ENCODE data around the gene BTBD1.
"Not testable (repeated sequence)": the region's sequence is repeated elsewhere in the genome, so short reads cannot be mapped to it uniquely, and the experiment has no call there.

The BTBD1 gene

DNA sequence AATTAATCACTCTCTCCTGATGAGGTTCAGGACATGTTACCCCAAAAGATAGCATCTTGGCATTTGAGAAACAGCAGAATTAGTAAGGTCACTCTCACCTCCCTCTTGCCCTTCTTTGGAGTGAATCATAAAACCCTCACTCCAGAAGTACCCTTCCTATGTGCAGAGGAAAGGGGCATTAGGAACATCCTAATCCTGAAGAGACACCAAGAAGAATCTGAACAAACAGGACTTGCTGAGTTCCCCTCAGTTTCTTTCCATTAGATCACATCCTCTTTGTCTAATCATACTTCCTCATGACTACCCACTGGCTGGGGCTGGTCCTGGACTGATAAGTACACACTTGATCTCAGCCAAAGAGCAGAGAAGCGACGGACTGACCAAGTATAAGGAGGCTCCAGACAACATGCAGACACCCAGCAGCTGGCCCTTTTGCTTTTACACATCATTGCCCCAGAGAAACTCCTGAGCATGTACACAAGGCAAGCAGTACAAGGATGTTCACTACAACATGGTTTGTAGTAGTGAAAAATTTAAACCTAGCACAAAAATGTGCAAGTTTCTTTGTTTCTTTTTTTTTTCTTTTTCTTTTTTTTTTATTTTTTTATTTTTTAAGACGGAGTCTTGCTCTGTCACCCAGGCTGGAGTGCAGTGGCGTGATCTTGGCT, 25.4 kb upstream of the BTBD1 start:
- Histone ChIP-seq H3K27me3 (replicated peaks; ENCODE audit: control insufficient read depth, insufficient read depth, low read length) (no peaks in the 10 kb centered on the region), H3K4me3 (replicated peaks; ENCODE audit: low read depth, low read length) (no peak overlapping the region), H3K36me3 (ENCODE audit: control insufficient read depth, insufficient read depth, low read length) (no peaks in the 10 kb centered on the region)
- TF ChIP-seq, protein P1, sequence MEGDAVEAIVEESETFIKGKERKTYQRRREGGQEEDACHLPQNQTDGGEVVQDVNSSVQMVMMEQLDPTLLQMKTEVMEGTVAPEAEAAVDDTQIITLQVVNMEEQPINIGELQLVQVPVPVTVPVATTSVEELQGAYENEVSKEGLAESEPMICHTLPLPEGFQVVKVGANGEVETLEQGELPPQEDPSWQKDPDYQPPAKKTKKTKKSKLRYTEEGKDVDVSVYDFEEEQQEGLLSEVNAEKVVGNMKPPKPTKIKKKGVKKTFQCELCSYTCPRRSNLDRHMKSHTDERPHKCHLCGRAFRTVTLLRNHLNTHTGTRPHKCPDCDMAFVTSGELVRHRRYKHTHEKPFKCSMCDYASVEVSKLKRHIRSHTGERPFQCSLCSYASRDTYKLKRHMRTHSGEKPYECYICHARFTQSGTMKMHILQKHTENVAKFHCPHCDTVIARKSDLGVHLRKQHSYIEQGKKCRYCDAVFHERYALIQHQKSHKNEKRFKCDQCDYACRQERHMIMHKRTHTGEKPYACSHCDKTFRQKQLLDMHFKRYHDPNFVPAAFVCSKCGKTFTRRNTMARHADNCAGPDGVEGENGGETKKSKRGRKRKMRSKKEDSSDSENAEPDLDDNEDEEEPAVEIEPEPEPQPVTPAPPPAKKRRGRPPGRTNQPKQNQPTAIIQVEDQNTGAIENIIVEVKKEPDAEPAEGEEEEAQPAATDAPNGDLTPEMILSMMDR (IDR thresholded peaks at IDR 0.05; ENCODE audit: insufficient read depth, low read length, poor library complexity, severe bottlenecking), result no peak
- DNase-seq (ENCODE audit: extremely low read depth, insufficient read length), result peak; percentile 43

DNA sequence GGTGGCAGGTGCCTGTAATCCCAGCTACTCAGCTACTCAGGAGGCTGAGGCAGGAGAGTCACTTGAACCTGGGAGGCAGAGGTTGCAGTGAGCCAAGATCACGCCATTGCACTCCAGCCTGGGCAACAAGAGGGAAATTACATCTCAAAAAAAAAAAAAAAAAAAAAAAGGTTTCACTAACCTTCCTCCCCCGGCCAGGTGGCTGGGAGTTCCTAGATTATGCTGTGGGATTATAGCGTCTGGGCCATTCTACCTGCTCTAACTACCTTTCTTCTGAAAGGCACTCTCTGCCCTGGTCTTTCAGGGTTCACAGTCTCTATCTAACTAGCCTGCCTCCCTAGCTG, 24.9 kb upstream of the BTBD1 start:
- not testable (repeated sequence) for DNase-seq (ENCODE audit: extremely low read depth, insufficient read length); H3K27me3 ChIP-seq (replicated peaks; ENCODE audit: control insufficient read depth, insufficient read depth, low read length); H3K4me3 ChIP-seq (replicated peaks; ENCODE audit: low read depth, low read length); H3K36me3 ChIP-seq (ENCODE audit: control insufficient read depth, insufficient read depth, low read length)

DNA sequence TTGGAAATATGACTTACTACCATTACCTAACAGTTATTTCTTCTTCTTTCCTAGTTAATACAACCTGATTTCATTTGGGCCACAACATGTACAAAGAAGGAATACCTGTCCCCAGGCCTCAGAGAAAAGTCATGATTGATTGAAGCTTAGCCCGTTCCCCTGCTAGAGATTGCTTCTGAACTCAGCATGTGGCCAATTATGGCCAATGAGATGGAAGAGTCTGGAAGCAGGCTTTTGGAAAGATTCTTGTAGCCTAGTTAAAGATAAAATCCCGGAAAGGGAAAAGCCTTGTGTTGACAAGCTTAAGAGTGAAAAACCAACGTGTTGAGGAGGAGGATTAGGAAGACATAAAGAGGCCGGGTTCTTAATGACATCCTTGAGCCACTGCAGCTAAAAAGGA, 23.4 kb upstream of the BTBD1 start:
- TF ChIP-seq, protein P1 (IDR thresholded peaks at IDR 0.05; ENCODE audit: insufficient read depth, low read length, poor library complexity, severe bottlenecking), result no peak
- no peaks in the 10 kb centered on the region for H3K27me3 ChIP-seq (replicated peaks; ENCODE audit: control insufficient read depth, insufficient read depth, low read length)
- H3K4me3 ChIP-seq (replicated peaks; ENCODE audit: low read depth, low read length), result no peak overlapping the region
- no peak for DNase-seq (ENCODE audit: extremely low read depth, insufficient read length)
- no peaks in the 10 kb centered on the region for H3K36me3 ChIP-seq (ENCODE audit: control insufficient read depth, insufficient read depth, low read length)

DNA sequence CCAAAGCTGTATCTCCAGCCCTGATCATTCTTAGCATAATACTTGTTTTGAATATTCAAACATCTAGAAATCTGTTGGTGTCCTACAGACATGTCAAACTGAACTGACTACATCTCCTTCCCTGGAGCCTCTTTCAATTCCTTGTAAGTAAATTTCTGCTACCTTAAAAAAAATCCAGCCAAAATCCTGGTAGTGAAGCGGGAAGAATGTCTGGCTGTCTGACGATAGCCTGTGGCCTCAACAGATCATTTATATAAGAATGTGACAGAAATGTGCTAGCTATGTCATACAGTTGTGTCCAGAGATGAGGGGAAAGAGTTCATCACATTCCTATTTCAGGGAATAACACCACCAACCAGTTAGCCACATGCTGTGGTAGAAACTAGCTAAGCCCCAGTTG, 21.8 kb upstream of the BTBD1 start:
- no peak overlapping the region for H3K4me3 ChIP-seq (replicated peaks; ENCODE audit: low read depth, low read length)
- H3K36me3 ChIP-seq (ENCODE audit: control insufficient read depth, insufficient read depth, low read length), result no peaks in the 10 kb centered on the region
- DNase-seq (ENCODE audit: extremely low read depth, insufficient read length), result no peak
- no peaks in the 10 kb centered on the region for H3K27me3 ChIP-seq (replicated peaks; ENCODE audit: control insufficient read depth, insufficient read depth, low read length)
- TF ChIP-seq, protein P1 (IDR thresholded peaks at IDR 0.05; ENCODE audit: insufficient read depth, low read length, poor library complexity, severe bottlenecking), result no peak

DNA sequence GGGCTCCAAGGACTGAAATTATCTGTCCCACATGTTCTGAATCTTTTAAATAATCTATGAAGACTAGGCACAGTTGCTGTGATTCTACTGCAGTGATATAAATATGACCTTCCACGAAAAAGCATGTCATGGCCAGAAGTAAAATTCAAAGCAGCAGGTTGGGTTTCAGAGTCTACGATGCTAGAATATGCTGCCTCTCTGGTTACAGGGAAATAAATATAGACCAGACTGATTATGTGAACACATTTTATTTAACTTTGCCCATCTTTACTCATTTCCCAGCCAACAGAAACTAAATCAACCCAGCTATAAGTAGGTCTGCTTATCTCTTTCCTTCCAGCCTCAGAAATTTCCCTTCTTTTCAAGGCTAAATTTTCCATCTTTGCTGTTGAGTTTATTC, 20.5 kb upstream of the BTBD1 start:
- TF ChIP-seq, protein P1 (IDR thresholded peaks at IDR 0.05; ENCODE audit: insufficient read depth, low read length, poor library complexity, severe bottlenecking), result no peak
- no peak for DNase-seq (ENCODE audit: extremely low read depth, insufficient read length)

DNA sequence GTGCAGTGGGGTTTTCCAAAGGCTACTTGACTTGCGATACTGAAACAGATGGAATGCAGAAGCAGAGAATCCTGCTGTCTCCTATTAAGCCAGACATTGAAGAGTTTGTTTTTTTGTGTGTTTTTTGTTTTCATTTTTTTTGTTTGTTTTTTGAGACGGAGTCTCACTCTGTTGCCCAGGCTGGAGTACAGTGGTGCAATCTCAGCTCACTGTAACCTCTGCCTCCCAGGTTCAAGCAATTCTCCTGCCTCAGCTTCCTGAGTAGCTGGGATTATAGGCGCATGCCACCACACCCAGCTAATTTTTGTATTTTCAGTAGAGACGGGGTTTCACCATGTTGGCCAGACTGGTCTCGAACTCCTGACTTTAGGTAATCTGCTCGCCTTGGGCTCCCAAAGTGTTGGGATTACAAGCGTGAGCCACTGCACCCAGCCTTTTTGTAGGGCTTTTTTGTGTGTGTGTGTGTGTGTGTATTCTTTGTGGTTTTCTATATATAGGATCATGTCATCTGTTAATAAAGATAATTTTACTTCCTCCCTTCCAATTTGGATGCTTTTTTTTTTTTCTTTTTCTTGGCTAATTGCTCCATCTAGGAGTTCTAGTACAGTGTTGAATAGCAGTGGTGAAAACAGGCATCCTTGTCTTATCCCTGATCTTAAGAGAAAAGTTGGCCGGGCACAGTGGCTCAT, 19.0 kb upstream of the BTBD1 start:
- H3K27me3 ChIP-seq (replicated peaks; ENCODE audit: control insufficient read depth, insufficient read depth, low read length); DNase-seq (ENCODE audit: extremely low read depth, insufficient read length); H3K4me3 ChIP-seq (replicated peaks; ENCODE audit: low read depth, low read length); H3K36me3 ChIP-seq (ENCODE audit: control insufficient read depth, insufficient read depth, low read length): not testable (repeated sequence)

More for the DNA sequence above, 20.5 kb upstream of the BTBD1 start:
- H3K36me3 ChIP-seq (ENCODE audit: control insufficient read depth, insufficient read depth, low read length), result no peaks in the 10 kb centered on the region
- no peak overlapping the region for H3K4me3 ChIP-seq (replicated peaks; ENCODE audit: low read depth, low read length)
- no peaks in the 10 kb centered on the region for H3K27me3 ChIP-seq (replicated peaks; ENCODE audit: control insufficient read depth, insufficient read depth, low read length)

Measured in GM06990 (cell line).